Stimulated activated CD4-positive, alpha-beta T cell treated with anti-CD3 and anti-CD28 coated beads, Interleukin-12 subunit alpha, Interleukin-12 subunit beta, amount 100 ng/mL, for 24 hours (primary cell): ENCODE measurements around the gene GNAL.

Source experiments
- DNase-seq, 2 experiments: peaks; one replicate each; pipeline ENCODE4 v3.0.0-alpha.2; 2020; ENCODE audit warnings: low read depth in 2 of 2

GNAL gene

GRCh38 chr18:11808001-11808855, 119.2 kb downstream of the GNAL start:
- DNase-seq, result no peak

GRCh38 chr18:11809895-11810294, 120.8 kb downstream of the GNAL start:
- DNase-seq, result no peak

- no peak for DNase-seq
Observed at GRCh38 chr18:11810379-11810778, 121.3 kb downstream of the GNAL start.

GRCh38 chr18:11811009-11811408, 121.9 kb downstream of the GNAL start:
- DNase-seq, result no peak

- no peak for DNase-seq
Observed at GRCh38 chr18:11817229-11817628, 128.2 kb downstream of the GNAL start.

- DNase-seq, result no peak
Observed at GRCh38 chr18:11818486-11819203, 129.6 kb downstream of the GNAL start.

- no peak for DNase-seq
Observed at GRCh38 chr18:11819938-11820337, 130.9 kb downstream of the GNAL start.

GRCh38 chr18:11820697-11821096, 131.6 kb downstream of the GNAL start:
- no peak for DNase-seq

GRCh38 chr18:11821208-11821607, 132.1 kb downstream of the GNAL start:
- no peak for DNase-seq

GRCh38 chr18:11821643-11822237, 132.7 kb downstream of the GNAL start:
- no peak for DNase-seq

- no peak for DNase-seq
Observed at GRCh38 chr18:11823545-11823944, 134.5 kb downstream of the GNAL start.

GRCh38 chr18:11826836-11827235, 137.8 kb downstream of the GNAL start:
- no peak for DNase-seq

- DNase-seq, result no peak
Observed at GRCh38 chr18:11828786-11829432, 139.8 kb downstream of the GNAL start.

- DNase-seq, result no peak
Observed at GRCh38 chr18:11830585-11830984, 141.5 kb downstream of the GNAL start.

- no peak for DNase-seq
Observed at GRCh38 chr18:11831921-11832320, 142.9 kb downstream of the GNAL start.

- DNase-seq, result no peak
Observed at GRCh38 chr18:11834772-11835171, 145.7 kb downstream of the GNAL start.

GRCh38 chr18:11839556-11839955, 150.5 kb downstream of the GNAL start:
- DNase-seq, result no peak

GRCh38 chr18:11840493-11840892, 151.4 kb downstream of the GNAL start:
- DNase-seq, result no peak

- no peak for DNase-seq
Observed at GRCh38 chr18:11842562-11842961, 153.5 kb downstream of the GNAL start.

GRCh38 chr18:11844436-11844835, 155.4 kb downstream of the GNAL start:
- DNase-seq, result no peak

- DNase-seq, result no peak
Observed at GRCh38 chr18:11845654-11846053, 156.6 kb downstream of the GNAL start.

- DNase-seq, result no peak
Observed at GRCh38 chr18:11847811-11848210, 158.7 kb downstream of the GNAL start.
